IMR-90 (cell line): ENCODE data around the gene AFG3L2. TPM values are rescaled to one million over a fixed set of nuclear protein-coding genes. Genes with fewer than 3 reads are reported as not detected.
A peak's percentile ranks its signal among the peaks of the same experiment; 100 is the strongest.

Experiments used
- ATAC-seq: fragments of 200-7000 bp; cut with Tn5 transposase; 2 replicates; pipeline ENCODE4 v1.9.1; 2020; ENCODE audit warnings: low read depth, mild to moderate bottlenecking, moderate library complexity
- BruUV-seq: library from RNA; stranded (reverse); fragments of 400-500 nt; replicated peaks from 2 replicates; lab custom pipeline; 2021; lab: Mats Ljungman, UMichigan
- CTCF ChIA-PET: fragments of 300-600 bp; formaldehyde crosslinking; extraction: SDS; loops from one replicate; lab custom pipeline; 2021; ENCODE audit warnings: antibody characterized with exemption; lab: Yijun Ruan, JAX
- POLR2A ChIA-PET: fragments of 300-600 bp; sonication (Branson Sonifier 250); formaldehyde crosslinking; loops from one replicate; lab custom pipeline; 2022; ENCODE audit warnings: antibody characterized with exemption; ENCODE audit not compliant: unreplicated experiment; lab: Charles Lee
- DNase-seq: peaks from one replicate; pipeline ENCODE4 v3.0.0; 2013
- H2AFZ ChIP-seq: replicated peaks from 2 replicates; pipeline ENCODE3; 2013; ENCODE audit warnings: low read length, mild to moderate bottlenecking; ENCODE audit not compliant: poor library complexity
- H2AK5ac ChIP-seq: 2 replicates; pipeline ENCODE4 v1.6.1; 2013; ENCODE audit warnings: low read depth, low read length, inconsistent platforms
- H2AK9ac ChIP-seq: replicated peaks from 2 replicates; pipeline ENCODE3; 2013; ENCODE audit warnings: mild to moderate bottlenecking, low read depth, low read length, moderate library complexity; ENCODE audit not compliant: poor library complexity
- H2BK120ac ChIP-seq: 2 replicates; pipeline ENCODE4 v1.6.1; 2013; ENCODE audit warnings: low read depth, low read length, inconsistent platforms
- H2BK15ac ChIP-seq: 3 replicates; pipeline ENCODE4 v1.6.1; 2013; ENCODE audit warnings: low read depth, low read length, inconsistent platforms
- H2BK20ac ChIP-seq: 2 replicates; pipeline ENCODE4 v1.6.1; 2013; ENCODE audit warnings: low read depth, mild to moderate bottlenecking, inconsistent platforms, low read length, moderate library complexity
- H2BK5ac ChIP-seq: 2 replicates; pipeline ENCODE4 v1.6.1; 2013; ENCODE audit warnings: mild to moderate bottlenecking, low read depth, low read length, inconsistent platforms; ENCODE audit not compliant: poor library complexity, severe bottlenecking
- H3K14ac ChIP-seq: replicated peaks from 2 replicates; pipeline ENCODE4 v1.6.1; 2013; ENCODE audit warnings: low read depth, low read length, inconsistent platforms
- H3K18ac ChIP-seq: 2 replicates; pipeline ENCODE4 v1.6.1; 2013; ENCODE audit warnings: low read depth, low read length, control low read depth
- H3K23ac ChIP-seq: 2 replicates; pipeline ENCODE4 v1.6.1; 2013; ENCODE audit warnings: low read depth, low read length, inconsistent platforms
- H3K27ac ChIP-seq: 2 replicates; pipeline ENCODE4 v1.5.1; 2013; ENCODE audit warnings: mild to moderate bottlenecking, control low read depth, low read length; ENCODE audit not compliant: insufficient read depth
- H3K27me3 ChIP-seq: 2 replicates; pipeline ENCODE4 v1.6.1; 2013; ENCODE audit warnings: low read length; ENCODE audit not compliant: control insufficient read depth, insufficient read depth
- H3K36me3 ChIP-seq: 2 replicates; pipeline ENCODE4 v1.6.1; 2013; ENCODE audit warnings: low read length, mixed read lengths; ENCODE audit not compliant: control insufficient read depth, insufficient read depth
- H3K4ac ChIP-seq: 2 replicates; pipeline ENCODE4 v1.6.1; 2013; ENCODE audit warnings: low read depth, low read length, inconsistent platforms
- H3K4me1 ChIP-seq: 2 replicates; pipeline ENCODE4 v1.6.1; 2013; ENCODE audit warnings: low read length, mixed read lengths; ENCODE audit not compliant: control insufficient read depth, insufficient read depth
- H3K4me2 ChIP-seq: 2 replicates; pipeline ENCODE4 v1.6.1; 2013; ENCODE audit warnings: low read depth, mild to moderate bottlenecking, control low read depth, low read length, moderate library complexity
- H3K4me3 ChIP-seq: 2 replicates; pipeline ENCODE4 v1.5.1; 2013; ENCODE audit warnings: low read depth, mild to moderate bottlenecking, control low read depth, low read length, moderate library complexity; ENCODE audit not compliant: insufficient read depth
- H3K56ac ChIP-seq: 2 replicates; pipeline ENCODE4 v1.6.1; 2013; ENCODE audit warnings: low read length, inconsistent platforms; ENCODE audit not compliant: insufficient read depth; ENCODE audit errors: extremely low read depth
- H3K79me1 ChIP-seq, 2 experiments: 2 replicates each; pipeline ENCODE4 v1.6.1; 2013; ENCODE audit warnings: low read length in 2 of 2, inconsistent platforms in 1 of 2, low read depth in 1 of 2
- H3K9ac ChIP-seq: 2 replicates; pipeline ENCODE4 v1.6.1; 2013; ENCODE audit warnings: low read depth, low read length, control low read depth
- H3K9me1 ChIP-seq: 2 replicates; pipeline ENCODE4 v1.6.1; 2013; ENCODE audit warnings: low read length, inconsistent platforms; ENCODE audit not compliant: insufficient read depth
- H3K9me3 ChIP-seq: 2 replicates; pipeline ENCODE4 v1.6.1; 2013; ENCODE audit warnings: low read length; ENCODE audit not compliant: control insufficient read depth, insufficient read depth
- H4K20me1 ChIP-seq: 2 replicates; pipeline ENCODE4 v1.6.1; 2013; ENCODE audit warnings: low read length, inconsistent platforms; ENCODE audit not compliant: insufficient read depth
- H4K5ac ChIP-seq: 2 replicates; pipeline ENCODE4 v1.6.1; 2013; ENCODE audit warnings: mild to moderate bottlenecking, low read depth, low read length, control low read depth
- H4K8ac ChIP-seq, 2 experiments: 2 replicates each; pipeline ENCODE4 v1.6.1; 2013; ENCODE audit warnings: low read depth in 2 of 2, low read length in 2 of 2, control low read depth in 1 of 2, inconsistent platforms in 1 of 2
- H4K91ac ChIP-seq: 2 replicates; pipeline ENCODE4 v1.6.1; 2013; ENCODE audit warnings: low read depth, low read length, inconsistent platforms; ENCODE audit not compliant: insufficient read depth
- MAZ ChIP-seq: IDR thresholded peaks from 2 replicates; pipeline ENCODE4 v1.6.1; 2012; ENCODE audit warnings: low read depth, mild to moderate bottlenecking, low read length, improper control_type of control experiment, moderate library complexity, borderline replicate concordance
- MXI1 ChIP-seq: IDR thresholded peaks from 2 replicates; pipeline ENCODE4 v1.6.1; 2012; ENCODE audit warnings: low read depth, mild to moderate bottlenecking, low read length, moderate library complexity, borderline replicate concordance
- RAD21 ChIP-seq: IDR thresholded peaks from 2 replicates; pipeline ENCODE4 v1.6.1; 2012; ENCODE audit warnings: low read length, improper control_type of control experiment
- RCOR1 ChIP-seq: IDR thresholded peaks from 2 replicates; pipeline ENCODE4 v1.6.1; 2012; ENCODE audit warnings: mild to moderate bottlenecking, low read length, improper control_type of control experiment; ENCODE audit not compliant: insufficient replicate concordance
- RFX5 ChIP-seq: IDR thresholded peaks from 2 replicates; pipeline ENCODE4 v1.8.0; 2012; ENCODE audit warnings: low read depth, mild to moderate bottlenecking, low read length, moderate library complexity
- SMC3 ChIP-seq: fragments of 150-350 bp; IDR thresholded peaks from 2 replicates; pipeline ENCODE4 v1.6.1; 2016; ENCODE audit warnings: low read depth, mild to moderate bottlenecking, antibody characterized with exemption, low read length, moderate library complexity
- WGBS, 2 experiments: methylation state at CpG; one replicate each; pipeline versions ENCODE4 v1.1.5 to v1.1.7; 2013; ENCODE audit warnings: missing lambda C conversion rate in 2 of 2; ENCODE audit not compliant: insufficient read length in 1 of 2; ENCODE audit errors: extremely low coverage in 2 of 2; 5-methylcytosine and 5-hydroxymethylcytosine counted together
- dilution Hi-C: fragments of 300-500 bp; cut with HindIII; formaldehyde crosslinking; loops from one replicate; pipeline ENCODE4 v1.14.3; 2018; ENCODE audit warnings: low sequenced_read_pairs; ENCODE audit not compliant: unreplicated experiment
- in situ Hi-C: fragments of 300-500 bp; cut with MboI; formaldehyde crosslinking; loops from 3 replicates; pipeline ENCODE4 v1.14.3; 2019; ENCODE audit warnings: low sequenced_read_pairs, inconsistent platforms, mixed read lengths
- intact Hi-C: fragments of 100-400 bp; cut with micrococcal nuclease; formaldehyde crosslinking; loops from 2 replicates; pipeline ENCODE4 v1.10.0; 2022
- polyA plus RNA-seq, 3 experiments: library from polyadenylated mRNA; depleted of rRNA; stranded (reverse); fragments of >200 nt; gene quantifications; 2 replicates each; pipeline ENCODE4 v1.2.3, GENCODE V29; 2012; ENCODE audit warnings: low replicate concordance in 1 of 3
- total RNA-seq: library from RNA; depleted of rRNA; stranded (reverse); fragments of >200 nt; gene quantifications from 2 replicates; pipeline ENCODE4 v1.2.3, GENCODE V29; 2012
- TF ChIP-seq, protein P1 (sequence below): conservative IDR thresholded peaks from 2 replicates; pipeline ENCODE4 v1.5.1; 2012; ENCODE audit warnings: mild to moderate bottlenecking, low read depth, low read length, improper control_type of control experiment

AFG3L2 gene
- total and polyA plus RNA-seq, 2 of the 4 experiments (the other 2 are of a cell fraction), result 26.9 to 37.6 TPM

DNA sequence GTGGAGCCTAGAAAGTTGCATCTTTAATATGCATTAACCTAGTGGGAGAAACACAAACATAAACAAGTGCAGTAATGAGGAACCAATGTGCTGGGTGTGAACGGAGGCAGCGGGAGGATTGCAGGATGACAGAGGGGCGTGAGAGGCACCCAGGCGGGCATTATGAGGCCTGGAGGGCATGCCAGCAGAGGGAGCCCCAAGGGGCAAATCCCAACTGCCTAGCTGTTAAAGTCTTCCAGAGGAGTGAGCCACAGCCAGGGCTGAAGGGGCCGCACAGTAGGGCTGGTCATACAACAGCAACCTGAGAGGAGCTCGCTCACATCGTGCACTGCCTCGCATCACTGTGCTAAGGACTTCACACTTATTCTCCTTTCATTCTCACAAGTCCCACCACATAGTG lies 17.4 kb upstream of the AFG3L2 start:
- Histone ChIP-seq H3K9ac (no peak overlapping the region), H2BK120ac (no peak overlapping the region), H4K5ac (no peak overlapping the region), H3K9me1 (no peaks in the 10 kb centered on the region), H3K18ac (no peak overlapping the region), H3K36me3 (no peaks in the 10 kb centered on the region), H3K27me3 (peaks cover 3% of the 10 kb centered on the region; the same call in 1 of the 2 replicates), H3K14ac (no peak overlapping the region), H2BK15ac (no peak overlapping the region), H2AK5ac (no peak overlapping the region), H4K8ac (no peak overlapping the region), H2BK5ac (no peak overlapping the region), H3K56ac (no peak overlapping the region), H2AFZ (peak overlapping the region; percentile 65), H3K4me3 (no peak overlapping the region), H3K79me1 (no peaks in the 10 kb centered on the region), H4K20me1 (no peaks in the 10 kb centered on the region), H2AK9ac (no peak overlapping the region), H3K9me3 (no peaks in the 10 kb centered on the region), H3K23ac (no peak overlapping the region), H2BK20ac (no peak overlapping the region), H3K4ac (no peak overlapping the region), H4K91ac (no peak overlapping the region), H3K4me1 (no peaks in the 10 kb centered on the region), H3K27ac (no peak overlapping the region), H3K4me2 (no peak overlapping the region)
- POLR2A ChIA-PET, result interaction anchor here (0.6 kb wide), 1 partner anchor 106 kb away, joined by 3 read pairs; no protein-coding TSS in a partner anchor
- intact Hi-C loops (loop anchor here (5.0 kb wide), 1 partner anchor 138 kb away; no protein-coding TSS in a partner anchor), in situ Hi-C loops (loop anchor here (5.0 kb wide), 1 partner anchor 273 kb away; no protein-coding TSS in a partner anchor), dilution Hi-C loops (no loop called here)
- ATAC-seq (no peak), DNase-seq (no peak)
- TF ChIP-seq, protein P1, sequence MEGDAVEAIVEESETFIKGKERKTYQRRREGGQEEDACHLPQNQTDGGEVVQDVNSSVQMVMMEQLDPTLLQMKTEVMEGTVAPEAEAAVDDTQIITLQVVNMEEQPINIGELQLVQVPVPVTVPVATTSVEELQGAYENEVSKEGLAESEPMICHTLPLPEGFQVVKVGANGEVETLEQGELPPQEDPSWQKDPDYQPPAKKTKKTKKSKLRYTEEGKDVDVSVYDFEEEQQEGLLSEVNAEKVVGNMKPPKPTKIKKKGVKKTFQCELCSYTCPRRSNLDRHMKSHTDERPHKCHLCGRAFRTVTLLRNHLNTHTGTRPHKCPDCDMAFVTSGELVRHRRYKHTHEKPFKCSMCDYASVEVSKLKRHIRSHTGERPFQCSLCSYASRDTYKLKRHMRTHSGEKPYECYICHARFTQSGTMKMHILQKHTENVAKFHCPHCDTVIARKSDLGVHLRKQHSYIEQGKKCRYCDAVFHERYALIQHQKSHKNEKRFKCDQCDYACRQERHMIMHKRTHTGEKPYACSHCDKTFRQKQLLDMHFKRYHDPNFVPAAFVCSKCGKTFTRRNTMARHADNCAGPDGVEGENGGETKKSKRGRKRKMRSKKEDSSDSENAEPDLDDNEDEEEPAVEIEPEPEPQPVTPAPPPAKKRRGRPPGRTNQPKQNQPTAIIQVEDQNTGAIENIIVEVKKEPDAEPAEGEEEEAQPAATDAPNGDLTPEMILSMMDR, result peak; percentile 40
- TF ChIP-seq RFX5 (no peak), RCOR1 (no peak), SMC3 (peak; percentile 43), MXI1 (no peak), MAZ (no peak), RAD21 (peak; percentile 38)
- no TSS peak for BruUV-seq
- CTCF ChIA-PET, result interaction anchor here (1.0 to 1.3 kb wide), 2 partner anchors 268 to 272 kb away, joined by 4 read pairs; no protein-coding TSS in a partner anchor
- WGBS, 2 experiments, result 81% methylated on average over 3 of the region's 8 CpGs; no CpG with 5 or more reads in 1 of the 2 experiments
